ENCODE data around the gene MCFD2. TPM values are rescaled to one million over a fixed set of nuclear protein-coding genes. Genes with fewer than 3 reads are reported as not detected.
A peak's percentile ranks its signal among the peaks of the same experiment; 100 is the strongest.

The MCFD2 gene
- total RNA-seq, 1 experiment from 2014 or later, result 350 TPM

DNA sequence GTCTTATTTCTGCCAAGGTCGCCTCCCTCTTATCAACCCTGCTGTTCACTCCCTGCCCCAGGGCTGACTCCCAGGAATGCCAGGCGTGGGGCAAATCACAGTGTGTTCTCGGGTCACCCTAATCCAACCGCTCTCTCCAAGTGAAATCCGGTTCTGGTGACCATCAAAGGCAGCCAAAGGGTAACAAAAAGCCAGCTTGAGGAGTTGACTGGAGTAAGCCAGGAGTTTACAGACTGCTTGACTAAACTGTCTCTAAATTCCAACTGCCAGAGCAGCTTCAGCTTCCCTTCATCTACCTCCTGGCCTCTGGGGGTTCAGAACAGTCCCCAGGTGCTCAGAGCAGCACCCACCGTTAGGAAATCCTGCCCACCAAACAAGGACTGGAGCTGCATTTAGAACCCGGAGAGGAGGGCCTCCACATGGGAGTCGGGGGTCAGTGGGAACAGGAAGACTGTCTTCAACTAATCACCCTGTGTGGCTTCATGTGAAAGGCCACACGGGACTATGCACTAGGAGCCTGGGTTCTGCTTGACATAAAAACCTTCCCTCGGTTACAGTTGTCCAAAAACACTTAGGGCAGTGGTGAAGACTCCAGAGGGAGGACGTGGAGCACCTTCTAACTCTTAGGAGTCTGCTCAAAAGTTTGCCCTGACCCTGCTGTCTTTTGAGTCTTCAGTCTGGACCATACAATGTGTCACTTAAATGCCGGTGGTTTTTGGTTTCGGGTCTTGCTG is 24.2 kb upstream of the MCFD2 start:
- DNase-seq (ENCODE audit: low read depth), result no peak

DNA sequence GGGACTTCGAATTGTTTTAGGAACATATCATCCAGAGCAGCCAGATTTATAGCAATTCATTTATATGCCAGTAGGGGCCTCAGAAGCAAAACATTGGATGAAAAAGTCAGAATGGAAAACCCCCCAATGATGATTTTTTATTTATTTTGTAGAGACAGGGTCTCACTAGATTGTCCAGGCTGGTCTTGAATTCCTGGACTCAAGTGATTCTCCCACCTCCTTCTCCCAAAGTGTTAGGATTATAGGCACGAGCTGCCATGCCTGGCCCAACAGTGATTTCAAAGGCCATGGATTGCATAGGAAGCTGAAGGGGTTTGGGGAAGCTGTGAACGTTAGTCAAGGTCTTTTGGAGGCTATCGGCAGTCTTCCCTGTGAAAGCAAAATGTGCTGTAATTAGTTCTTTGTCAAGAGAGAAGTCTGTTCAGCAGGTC is 21.9 kb upstream of the MCFD2 start:
- DNase-seq (ENCODE audit: low read depth), result no peak

DNA sequence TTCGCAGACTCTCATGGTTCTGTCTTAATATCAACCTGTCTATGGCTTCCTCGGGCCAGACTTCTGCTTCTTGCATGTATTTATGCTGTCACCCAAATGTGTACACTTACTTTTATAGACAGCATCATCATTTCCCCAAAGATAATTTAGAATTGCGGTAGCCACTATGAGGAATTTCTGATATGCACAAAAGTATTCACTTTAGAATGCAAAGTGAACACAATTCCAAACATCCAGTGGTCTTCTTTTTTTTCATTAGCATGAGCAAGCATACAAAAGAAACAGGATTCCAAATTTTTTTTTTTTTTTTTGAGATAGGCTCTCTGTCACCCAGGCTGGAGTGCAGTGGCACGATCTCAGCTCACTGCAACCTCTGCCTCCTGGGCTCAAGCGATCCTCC is 21.0 kb upstream of the MCFD2 start:
- DNase-seq (ENCODE audit: low read depth), result no peak

DNA sequence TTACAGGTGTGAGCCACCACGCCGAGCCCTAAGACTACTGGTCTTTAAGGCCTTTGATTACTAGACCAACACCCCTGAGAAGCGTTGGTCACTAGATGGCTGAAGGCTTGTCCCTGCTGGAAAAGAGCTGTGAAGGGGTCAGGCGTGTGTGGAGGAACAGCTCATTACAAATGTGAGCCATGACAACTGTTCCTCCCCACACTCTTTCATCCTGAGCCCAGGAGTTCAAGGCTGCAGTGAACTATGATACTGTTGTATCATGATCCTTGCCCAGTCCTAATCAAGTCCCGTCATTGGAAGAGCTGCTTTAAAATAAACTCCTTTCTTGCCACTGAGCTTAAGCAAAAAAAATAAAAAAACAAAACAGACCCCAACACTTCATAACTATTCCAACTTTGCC is 19.5 kb upstream of the MCFD2 start:
- DNase-seq (ENCODE audit: low read depth), result no peak

DNA sequence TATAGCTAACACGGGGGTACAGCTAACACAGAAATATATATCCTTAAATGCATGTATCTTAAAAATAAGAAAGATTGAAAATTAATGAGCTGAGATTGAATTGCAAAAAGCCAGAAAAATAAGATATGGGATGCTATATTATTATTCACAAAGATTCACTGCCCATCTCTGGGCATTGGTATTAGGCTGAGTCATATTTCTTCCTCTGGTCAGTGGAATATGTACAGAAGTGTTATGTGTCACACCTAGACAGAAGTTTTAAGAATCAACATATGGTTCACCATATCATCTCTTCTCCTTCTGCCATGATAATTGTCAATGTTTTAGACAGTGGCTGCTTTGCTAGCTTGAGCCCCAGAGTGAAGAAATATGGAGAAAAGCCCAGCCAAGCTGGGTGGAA is 14.0 kb upstream of the MCFD2 start:
- peak; percentile 52 for DNase-seq (ENCODE audit: low read depth)

DNA sequence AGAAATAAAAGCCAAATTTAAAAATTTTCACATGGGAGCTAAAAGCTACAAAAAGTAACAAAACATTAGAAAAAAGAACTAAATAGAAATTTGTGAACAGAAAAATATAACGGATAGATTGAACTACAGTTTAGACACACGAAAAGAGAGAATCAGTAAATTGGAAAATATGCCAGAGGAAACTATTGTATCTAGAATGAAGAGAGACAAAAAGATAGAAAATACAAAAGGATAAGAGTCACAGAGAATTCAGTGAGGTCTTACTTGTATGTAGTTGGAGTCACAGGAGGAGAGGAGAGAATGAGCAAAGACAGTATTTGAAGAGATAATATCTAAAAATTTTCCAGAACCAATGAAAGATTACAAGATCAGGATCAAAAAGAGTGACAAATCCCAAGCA is 11.3 kb upstream of the MCFD2 start:
- no peak for DNase-seq (ENCODE audit: low read depth)

DNA sequence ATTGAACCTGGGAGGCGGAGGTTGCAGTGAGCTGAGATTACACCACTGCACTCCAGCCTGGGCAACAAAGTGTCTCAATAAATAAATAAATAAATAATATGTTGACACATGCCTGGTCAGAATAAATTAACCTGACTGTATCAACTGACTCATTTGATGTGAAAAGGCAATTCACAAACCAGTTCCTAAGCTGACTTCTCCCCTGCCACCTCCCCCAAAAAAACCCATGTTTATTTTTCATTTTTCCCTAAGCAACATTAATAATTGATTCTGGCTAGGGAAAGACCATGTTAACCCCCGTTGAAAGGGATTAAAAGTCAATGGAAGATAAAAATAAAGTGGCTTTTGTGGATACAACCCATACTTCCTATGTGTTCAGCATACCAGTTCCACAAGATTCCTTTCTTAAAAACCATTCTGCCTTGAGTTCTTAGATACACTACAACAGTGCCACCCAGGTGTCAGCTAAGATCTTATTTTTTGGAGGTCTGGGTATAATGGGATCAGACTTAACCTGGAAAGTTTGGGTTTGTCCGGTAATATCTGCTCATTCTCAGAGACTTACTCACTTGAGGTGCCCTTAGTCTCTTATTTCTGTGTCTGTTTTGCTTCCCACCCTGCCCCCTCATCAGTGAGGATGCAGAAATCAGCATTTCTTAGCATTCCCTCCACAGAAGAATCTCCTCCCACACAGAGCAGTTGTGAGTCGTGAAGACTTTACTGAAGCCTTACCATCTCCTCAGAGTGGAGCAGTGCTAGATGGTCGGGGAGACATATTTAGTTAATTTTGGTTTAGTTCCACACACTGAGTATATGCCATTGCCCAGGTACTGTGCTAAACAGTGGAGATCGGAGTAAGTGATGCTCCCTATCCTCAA is 10.1 kb upstream of the MCFD2 start:
- peak; percentile 32 for DNase-seq (ENCODE audit: low read depth)

DNA sequence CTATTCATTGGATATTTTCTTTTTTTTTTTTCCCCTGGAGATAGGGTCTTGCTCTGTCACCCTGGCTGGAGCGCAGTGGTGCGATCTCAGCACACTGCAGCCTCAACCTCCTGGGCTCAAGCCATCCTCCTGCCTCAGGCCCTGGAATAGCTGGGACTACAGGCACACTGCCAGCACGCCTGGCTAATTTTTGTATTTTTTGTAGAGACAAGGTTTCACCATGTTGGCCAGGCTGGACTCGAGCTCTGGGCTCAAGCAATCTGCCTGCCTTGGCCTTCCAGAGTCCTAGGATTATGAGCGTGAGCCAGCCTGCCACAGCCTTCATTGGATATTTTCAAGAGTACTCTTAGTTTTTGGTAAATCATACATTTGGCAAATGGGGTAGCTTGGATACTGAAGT is 9.0 kb upstream of the MCFD2 start:
- no peak for DNase-seq (ENCODE audit: low read depth)

DNA sequence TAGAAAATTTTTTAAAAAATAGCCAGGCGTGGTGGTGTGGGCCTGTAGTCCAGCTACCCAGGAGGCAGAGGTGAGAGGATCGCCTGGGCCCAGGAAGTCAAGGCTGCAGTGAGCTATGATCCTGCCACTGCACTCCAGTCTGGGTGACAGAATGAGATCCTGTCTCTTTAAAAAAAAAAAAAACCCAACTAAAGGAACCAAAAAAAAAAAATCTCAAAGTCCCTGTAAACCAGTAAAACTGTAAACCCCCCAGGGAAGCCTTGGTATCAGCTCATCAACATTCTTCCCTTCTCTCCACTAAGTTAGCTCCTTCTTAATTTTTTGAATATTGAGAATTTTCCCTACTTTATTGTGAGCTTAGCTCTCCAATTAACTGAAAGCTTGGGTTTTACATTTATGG is 8.4 kb upstream of the MCFD2 start:
- no peak for DNase-seq (ENCODE audit: low read depth)

DNA sequence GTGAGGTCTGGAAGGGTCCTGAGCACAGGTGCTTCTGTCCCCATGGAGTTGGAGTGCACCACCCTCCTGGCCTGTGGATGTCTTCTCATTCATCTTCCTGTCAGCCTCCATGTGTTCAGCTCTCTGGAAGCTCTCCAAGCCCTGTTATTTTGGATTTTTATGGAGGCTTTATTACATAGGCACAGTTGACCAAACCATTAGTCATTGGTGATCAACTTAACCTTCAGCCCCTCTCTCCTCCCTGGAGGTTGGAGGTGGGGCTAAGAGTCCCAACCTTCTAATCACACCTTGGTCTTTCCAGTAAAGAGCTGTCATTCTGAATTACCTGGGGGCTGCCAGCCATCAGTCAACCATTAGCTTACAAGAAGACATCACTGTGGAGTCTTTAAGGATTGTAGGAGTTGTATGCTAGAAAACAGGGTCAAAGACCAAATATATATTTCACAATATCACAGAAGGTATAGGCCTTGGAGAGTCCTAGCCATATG is 7.5 kb upstream of the MCFD2 start:
- DNase-seq (ENCODE audit: low read depth), result peak; percentile 74

DNA sequence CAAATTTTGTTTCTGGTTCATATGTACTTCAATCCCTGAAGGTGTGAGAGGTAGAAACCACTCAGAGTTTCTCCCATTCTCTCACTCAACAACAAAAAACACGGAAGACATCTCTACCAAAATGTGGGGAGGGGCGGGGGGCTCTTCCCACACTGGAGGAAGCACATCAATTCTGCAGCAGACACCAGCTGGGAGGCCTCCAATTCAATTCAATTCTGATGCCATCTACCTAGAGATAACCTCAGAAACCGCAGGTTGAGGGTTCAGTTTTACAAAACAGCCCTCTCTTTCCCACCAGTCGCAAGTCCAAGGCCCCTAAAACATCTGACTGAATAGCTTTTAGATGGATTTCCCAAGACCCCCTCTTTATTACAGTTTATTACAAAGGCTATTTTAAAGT is 7.0 kb upstream of the MCFD2 start:
- no peak for DNase-seq (ENCODE audit: low read depth)

DNA sequence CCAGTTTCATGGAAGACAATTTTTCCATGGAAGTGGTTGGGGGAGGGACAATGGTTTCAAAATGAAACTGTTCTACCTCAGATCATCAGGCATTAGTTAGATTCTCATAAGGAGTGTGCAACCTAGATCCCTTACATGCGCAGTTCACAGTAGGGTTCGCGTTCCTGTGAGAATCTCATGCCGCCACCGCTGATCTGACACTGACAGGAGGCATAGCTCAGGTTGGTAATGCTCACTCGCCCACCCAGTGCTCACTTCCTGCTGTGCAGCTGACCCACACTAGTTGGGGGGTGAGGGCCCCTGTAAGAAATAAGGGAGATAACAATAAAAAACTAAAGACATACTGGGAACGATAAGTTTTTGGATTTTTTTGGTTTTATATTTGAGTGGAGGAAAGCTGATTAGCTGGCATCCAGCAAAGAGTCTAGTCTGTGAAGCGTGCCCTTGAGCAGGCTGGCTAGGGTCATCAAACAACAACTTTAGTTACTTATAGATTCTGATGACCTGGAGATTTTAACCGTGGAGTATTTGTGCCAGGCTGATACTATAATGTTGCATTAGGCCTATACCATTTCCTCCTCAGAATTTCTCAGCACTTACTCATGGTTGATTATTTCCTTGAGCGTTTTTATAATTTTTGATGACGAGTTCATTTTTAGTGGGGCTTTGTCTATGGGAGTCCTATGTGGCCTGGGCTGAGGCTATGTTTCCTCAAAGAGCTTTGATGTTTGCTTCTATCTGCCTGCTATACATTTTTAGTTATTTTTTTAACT is 6.3 kb upstream of the MCFD2 start:
- peak; percentile 79 for DNase-seq (ENCODE audit: low read depth)

DNA sequence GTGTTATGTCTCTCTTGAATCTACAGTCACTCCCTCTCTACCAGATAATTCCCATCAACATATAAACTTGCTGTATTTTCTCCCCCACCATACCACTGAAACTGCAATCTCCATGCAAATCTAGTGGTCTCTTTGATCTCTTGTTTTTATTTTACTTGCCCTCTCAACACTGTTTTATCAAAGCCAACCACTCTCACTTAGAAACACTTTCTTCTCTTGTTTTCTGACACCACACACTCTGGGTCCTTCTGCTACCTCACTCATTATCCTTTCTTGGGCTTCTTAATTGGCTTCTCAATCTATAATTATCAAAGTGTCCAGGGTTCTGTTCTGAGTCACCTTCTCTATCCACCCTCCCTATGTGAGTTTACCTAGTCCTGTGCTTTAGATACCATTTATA is 2.0 kb upstream of the MCFD2 start:
- no peak for DNase-seq (ENCODE audit: low read depth)

DNA sequence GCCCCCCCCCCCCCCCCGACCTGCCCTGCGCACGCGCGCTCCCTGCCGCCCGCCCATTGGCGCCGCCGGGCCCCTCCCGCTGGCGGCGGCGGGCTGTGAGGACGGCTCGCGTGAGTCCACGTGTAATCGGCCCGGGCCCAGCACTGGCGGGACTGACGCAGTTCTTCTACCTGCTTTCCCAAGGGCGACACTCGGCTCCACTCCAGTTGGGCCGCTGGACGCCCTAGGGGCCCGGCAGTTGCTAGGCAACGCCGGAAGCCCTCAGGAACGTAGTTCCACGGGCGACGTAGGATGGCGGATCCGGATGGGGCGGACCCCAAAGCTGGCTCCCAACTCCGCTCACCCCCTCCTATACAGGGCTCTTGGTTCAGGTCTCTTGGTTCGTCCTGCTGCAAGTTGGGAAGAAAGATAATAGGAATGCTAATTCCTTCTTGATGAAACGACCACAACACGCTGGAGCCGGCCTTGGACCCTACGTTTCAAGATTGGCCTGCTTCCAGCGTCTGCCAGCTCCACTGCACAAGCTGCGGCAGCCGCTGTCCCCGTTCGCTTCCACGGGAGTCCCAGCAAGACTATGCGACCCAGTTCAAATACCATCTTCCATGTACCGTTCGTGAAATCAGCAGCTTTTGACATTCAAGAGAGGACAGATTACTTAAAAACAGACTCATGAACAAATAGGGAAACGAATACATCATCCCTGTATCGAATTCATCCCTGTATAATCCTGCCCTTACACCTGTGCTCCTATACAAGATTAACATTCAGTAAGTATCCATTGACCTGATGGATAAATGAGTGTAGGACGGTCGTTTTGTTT is 415 bp upstream of the MCFD2 start:
- peak; percentile 96 for DNase-seq (ENCODE audit: low read depth)

DNA sequence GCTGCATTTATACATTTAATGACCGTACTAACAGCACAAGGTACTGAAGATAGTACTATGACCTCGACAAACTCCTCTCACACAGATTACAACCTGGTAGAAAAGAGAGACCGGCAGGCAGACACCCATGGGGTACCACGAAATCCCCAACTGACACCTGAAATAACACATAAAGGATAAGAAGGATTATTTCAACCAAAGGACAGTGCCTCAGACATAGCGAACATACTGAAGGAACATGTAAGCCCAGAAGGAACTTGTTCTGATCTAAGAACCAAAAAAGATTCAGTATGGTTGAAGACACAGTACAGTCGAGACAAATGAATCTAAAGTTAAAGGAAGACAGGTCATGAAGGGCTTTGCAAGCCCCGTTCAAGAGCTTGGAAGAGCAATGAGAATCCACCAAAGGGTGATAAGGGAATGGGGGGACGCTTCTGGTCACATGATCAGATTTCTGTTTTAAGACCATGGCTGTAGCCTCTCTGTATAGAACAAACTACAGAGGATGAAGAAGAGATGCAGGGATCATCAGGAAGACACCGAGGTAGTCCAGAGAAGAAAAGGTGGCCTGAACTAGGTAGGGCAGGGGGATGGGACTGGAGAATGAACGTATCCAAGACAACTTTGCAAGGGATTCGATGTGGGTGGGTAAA is 902 bp downstream of the MCFD2 start:
- DNase-seq (ENCODE audit: low read depth), result no peak

DNA sequence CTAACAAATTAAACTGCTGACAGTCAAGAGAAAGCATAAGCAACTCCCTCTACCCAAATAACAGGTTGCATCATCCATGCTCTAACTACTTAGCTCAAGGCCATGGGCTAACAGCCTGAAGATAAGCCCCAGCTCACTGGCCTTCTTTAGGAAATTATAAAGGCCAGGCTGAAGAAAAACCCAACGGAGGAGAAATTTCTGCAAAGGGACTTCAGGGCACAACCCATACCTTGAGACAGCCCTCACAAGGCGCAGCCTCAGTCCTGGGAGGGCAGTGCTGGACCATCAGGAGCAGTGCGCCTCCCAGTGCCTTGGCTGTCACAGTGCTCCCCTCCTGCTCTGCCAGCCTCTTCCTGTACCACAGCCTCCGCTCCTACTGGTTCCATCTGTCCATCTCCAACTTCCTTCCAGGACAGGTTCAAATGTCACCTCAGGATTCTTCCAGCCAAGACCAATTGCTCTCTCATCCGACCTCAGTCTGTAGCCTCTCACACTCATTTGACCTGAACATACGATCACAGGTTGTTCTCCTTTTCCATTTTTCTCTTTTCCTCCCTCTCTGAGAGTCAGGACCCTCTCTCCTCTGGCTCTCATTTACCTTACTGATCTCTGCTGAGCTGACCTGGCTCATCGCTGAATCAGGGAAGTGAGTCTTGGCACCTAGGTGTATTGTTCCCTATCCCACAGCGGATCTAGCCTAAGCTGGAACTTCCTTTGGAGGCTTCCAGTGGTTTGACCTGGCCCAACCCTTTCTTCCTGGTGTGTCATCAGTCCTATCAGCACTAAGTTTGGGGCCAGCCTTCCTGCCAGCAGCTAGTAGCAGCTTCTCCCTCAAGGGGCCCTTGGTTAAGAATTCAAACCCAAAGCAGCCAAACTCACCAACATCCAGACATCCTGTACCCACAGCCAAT is 1.9 kb downstream of the MCFD2 start:
- peak; percentile 88 for DNase-seq (ENCODE audit: low read depth)

DNA sequence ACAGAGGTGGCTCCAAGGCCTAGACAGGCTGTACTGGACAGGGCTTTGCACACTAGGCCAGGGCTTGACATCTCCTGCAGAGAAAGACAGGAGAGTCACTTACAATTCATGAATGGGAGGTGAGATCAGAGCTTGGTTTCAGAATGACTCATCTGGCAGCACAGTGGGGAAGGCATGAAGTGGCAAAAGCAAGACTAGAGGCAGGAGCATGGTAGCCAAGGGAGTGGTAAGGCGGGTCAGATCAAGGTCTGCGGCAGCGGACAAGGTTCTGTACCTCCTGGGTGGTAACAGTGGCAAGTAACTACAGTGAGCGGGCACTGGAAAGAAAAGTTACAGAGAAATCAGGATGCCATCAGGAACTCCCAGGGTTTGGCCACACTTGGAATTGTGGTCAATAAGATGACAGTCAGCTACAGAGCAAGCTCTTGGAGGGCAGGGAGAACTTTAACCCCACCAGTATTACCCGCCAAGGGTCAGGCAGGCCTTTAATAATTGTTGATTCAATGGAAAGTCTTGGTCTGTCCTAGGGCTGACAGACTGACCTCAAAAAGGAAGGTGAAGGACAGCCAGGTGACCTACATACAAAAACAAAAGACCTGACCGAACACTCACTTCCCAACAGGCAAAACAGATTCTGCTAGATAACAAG is 5.7 kb downstream of the MCFD2 start:
- peak; percentile 97 for DNase-seq (ENCODE audit: low read depth)

DNA sequence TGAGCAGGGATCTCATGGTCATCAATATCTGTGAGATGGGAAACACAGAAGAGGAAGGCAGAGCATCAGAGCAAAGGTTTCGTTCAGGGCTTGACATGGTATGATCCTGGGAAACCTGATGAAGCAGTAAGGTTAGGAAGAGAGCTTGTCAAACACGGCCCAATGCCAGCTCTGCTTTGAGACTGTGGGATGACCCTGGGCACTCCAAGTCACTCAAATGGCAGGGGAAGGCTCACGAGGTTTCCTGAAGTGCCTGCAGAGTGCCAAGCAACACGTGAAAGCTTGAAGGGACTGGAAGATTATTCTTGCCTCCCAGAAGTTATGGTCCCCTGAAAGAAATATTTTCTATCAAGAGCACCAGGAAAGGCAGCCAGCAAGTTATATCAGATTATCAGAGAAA is 6.5 kb downstream of the MCFD2 start:
- no peak for DNase-seq (ENCODE audit: low read depth)
